ENCODE data around the gene MARF1. TPM values are rescaled to one million over a fixed set of nuclear protein-coding genes. Genes with fewer than 3 reads are reported as not detected.

MARF1 gene
- total and polyA plus RNA-seq, 2 of the 8 experiments (the other 6 are each of a cell fraction or from before 2014, with no cell fraction given), result 5.6 to 31.4 TPM

GRCh38 chr16:15597822-15598647, 44.9 kb downstream of the MARF1 start (continued):
- no peak for TF ChIP-seq RFX5 (IDR thresholded peaks at IDR 0.05; ENCODE audit: borderline replicate concordance, low read depth, low read length)
- TF ChIP-seq TAF1 (IDR thresholded peaks at IDR 0.05; ENCODE audit: low read depth, low read length), result no peak
- TF ChIP-seq BACH1 (IDR thresholded peaks at IDR 0.05; ENCODE audit: low read length), result no peak
- TF ChIP-seq SP2 (IDR thresholded peaks at IDR 0.05; ENCODE audit: low read length), result no peak
- TF ChIP-seq RBBP5 (IDR thresholded peaks at IDR 0.05; ENCODE audit: borderline replicate concordance, low read depth, low read length), result no peak
- no peak for TF ChIP-seq EP300 (IDR thresholded peaks at IDR 0.05; ENCODE audit: borderline replicate concordance in 1 of 2, low read depth in 2 of 2, low read length in 2 of 2)
- no peak for TF ChIP-seq BCL11A (IDR thresholded peaks at IDR 0.05; ENCODE audit: low read depth in 2 of 2, low read length in 2 of 2)
- no peak for TF ChIP-seq SP4 (IDR thresholded peaks at IDR 0.05; ENCODE audit: low read length)
- TF ChIP-seq CBX5 (IDR thresholded peaks at IDR 0.05; ENCODE audit: low read depth, low read length), result no peak
- TF ChIP-seq JUN (IDR thresholded peaks at IDR 0.05; ENCODE audit: low read depth, low read length), result no peak

Measured in H1 (cell line).